ENCODE measurements around the gene AP5Z1.
"Not testable (repeated sequence)": the region's sequence is repeated elsewhere in the genome, so short reads cannot be mapped to it uniquely, and the experiment has no call there.

AP5Z1 gene

DNA sequence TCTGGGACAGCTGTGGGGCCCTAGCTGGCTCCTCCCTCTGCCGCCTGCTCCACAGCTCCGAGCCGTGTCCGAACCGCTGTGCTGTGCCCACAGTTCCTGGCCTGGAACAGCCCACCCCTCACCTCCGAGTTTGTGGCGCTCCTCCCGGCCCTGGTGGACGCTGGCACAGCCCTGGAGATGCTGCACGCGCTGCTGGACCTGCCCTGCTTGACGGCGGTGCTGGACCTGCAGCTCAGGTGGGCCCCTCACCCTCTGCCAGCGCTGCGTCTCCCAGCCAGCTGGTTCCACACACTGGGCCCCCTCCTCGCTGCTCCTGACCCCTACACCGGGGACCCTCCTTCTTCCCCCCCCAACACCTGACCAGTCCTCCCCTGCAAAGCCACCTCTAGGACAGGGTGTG lies 12.1 kb downstream of the AP5Z1 start:
- no peak for FAIRE-seq
- no peak for DNase-seq (ENCODE audit: insufficient read length, low spot score)

DNA sequence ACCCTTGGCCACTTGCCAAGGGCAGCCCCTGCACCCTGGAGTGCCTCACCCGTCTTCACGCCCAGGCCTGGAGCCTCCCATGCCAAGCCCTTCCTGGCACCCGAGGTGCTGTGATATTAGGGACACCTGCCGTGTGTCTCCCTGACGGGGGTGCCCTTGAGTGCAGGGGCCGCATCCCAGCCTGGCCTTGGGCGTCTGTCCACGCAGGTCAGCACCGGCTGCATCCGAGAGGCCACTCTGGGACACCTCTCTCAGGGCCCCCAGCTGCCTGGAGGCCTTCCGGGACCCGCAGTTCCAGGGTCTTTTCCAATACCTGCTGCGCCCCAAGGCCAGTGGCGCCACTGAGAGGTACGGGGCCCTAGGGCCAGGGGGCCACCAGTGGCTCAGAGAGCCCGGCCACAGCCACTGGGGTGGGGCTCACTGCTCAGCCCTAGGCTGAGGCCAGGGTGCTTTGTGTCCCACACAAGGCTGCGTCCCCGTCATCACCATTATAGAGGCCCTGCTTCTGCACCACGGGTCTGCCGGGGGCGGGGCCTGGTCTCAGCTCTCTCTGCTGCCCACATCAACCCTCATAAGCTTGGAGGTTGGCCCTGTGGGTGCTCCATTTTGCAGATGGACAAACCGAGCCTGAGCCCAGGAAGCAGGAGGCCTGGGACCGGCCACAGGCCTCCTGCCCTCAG lies 12.7 kb downstream of the AP5Z1 start:
- no peak for DNase-seq (ENCODE audit: insufficient read length, low spot score)
- FAIRE-seq: no peak

DNA sequence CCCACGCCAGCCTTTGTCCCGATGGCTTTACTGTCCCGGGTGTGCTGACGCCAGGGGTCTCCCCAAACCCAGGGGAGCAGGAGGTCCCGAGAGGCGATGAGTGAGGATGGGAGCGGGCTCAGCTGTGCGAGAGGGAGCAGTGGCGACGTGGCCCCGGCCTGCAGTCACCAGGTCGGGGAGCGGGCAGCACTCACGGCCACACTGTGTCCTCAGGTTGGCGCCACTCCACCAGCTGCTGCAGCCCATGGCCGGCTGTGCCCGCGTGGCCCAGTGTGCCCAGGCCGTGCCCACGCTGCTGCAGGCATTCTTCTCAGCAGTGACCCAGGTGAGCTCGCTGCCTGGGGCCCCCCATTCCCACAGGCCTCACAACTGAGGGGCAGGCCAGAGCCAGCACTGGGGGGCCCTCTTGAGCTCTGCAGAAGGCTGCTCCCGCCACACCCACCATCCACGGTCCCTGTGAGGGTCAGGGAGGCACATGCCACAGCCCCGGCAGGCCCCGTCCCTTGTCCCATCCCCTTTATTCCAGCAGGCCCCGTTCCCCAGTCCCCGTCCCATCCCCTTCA lies 13.3 kb downstream of the AP5Z1 start:
- DNase-seq (ENCODE audit: insufficient read length, low spot score) (no peak), FAIRE-seq (no peak)

DNA sequence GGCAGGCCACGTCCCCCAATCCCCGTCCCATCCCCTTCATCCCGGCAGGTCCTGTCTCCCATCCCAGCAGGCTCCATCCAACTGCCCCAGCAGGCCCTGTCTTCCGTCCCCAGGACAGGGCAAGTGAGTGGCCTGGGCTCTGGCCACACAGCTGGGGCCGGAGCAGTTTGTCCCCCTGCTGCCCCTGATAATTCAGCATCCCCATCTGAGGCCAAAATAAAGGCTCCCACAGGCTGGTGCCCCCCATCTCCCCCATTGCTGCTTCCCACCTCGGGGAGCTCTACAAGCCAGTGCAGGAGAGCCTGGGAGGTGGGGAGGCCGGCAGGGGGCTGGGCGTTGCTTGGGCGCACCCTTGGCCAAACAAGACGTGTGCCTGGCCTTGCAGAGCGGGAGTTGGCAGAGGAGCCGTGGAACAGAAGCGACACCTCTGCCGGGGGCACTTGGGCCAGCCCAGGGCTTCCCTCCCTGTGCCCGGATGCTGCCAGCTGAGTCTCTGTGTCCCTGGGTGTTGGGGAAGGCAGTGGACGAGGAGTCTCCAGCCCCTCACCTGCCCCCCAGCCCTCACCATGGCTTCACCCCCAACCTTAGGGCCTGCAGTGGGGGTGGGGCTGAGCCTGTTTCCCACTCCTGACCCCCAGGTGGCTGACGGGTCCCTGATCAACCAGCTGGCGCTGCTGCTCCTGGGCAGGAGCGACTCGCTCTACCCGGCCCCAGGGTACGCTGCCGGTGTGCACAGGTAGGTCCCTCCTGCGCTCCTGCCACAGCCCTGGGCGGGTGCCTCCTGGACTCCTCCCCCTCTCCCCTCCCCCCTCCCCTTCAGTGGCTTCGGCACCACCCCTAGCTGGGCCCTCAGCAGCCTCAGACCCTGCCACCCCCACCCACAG lies 14.0 kb downstream of the AP5Z1 start:
- DNase-seq (ENCODE audit: insufficient read length, low spot score): no peak
- no peak for FAIRE-seq

DNA sequence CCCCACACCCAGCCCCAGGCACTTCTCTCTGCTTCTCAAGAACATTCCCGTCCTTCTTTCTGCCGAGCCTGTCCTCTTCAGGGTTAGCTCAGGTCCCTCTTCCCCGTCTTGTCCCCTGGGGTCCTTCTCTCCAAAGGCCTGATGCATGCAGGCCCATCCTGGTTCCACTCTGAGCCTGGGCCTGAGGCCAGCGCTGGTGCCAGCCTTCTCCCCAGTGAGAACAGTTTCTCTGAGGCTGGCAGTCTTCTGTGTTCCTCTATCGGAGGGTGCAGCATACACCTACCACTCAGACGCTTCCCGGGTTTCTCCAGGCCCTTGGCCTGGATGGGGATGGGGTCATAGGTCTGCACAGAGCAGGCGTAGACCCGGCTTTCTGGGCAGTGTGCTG lies 14.6 kb downstream of the AP5Z1 start:
- no peak for FAIRE-seq
- DNase-seq (ENCODE audit: insufficient read length, low spot score): no peak

DNA sequence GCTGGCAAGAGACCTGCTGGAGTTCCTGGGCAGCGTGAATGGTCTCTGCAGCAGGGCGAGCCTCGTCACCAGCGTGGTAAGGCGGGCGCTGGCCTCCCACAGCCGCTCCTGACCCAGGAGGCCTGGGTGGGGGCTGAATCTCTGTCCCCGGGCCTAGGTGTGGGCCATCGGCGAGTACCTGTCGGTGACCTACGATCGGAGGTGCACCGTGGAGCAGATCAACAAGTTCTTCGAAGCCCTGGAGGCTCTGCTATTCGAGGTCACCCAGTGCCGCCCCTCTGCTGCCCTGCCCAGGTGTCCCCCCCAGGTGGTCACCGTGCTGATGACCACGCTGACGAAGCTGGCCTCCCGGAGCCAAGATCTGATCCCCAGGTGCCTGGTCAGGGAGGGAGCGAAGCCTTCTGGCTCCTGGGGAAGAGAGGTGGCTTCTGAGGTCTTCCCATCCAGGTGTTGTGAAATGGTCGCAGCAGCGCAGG lies 15.1 kb downstream of the AP5Z1 start:
- DNase-seq (ENCODE audit: insufficient read length, low spot score) (no peak), FAIRE-seq (no peak)

DNA sequence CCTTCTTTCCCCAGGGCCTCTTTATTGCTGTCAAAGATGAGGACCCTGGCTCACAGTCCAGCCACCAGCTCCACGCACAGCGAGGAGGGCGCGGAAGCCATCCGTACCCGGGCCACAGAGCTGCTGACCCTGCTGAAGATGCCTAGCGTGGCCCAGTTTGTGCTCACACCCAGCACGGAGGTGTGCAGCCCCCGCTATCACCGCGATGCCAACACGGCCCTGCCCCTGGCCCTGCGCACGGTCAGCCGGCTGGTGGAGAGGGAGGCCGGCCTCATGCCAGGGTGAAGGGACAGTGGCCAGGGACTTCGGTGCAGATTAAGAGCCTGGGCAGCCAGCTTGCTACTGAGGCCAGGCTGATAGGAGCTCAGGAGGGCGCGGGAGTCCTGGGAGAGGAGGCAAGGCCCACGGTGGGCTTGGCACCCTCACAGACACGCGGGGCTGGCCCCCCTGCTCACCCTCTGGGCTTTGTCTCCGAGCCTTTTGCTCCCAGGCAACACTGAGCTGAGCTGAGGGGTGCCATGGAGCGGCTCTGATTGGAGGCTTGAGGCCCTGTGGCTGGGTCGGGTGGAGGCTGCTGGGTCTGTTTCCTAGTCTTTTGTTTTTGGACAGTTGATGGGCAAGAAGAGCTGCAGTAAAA lies 15.8 kb downstream of the AP5Z1 start:
- no peak for DNase-seq (ENCODE audit: insufficient read length, low spot score)
- FAIRE-seq: no peak

DNA sequence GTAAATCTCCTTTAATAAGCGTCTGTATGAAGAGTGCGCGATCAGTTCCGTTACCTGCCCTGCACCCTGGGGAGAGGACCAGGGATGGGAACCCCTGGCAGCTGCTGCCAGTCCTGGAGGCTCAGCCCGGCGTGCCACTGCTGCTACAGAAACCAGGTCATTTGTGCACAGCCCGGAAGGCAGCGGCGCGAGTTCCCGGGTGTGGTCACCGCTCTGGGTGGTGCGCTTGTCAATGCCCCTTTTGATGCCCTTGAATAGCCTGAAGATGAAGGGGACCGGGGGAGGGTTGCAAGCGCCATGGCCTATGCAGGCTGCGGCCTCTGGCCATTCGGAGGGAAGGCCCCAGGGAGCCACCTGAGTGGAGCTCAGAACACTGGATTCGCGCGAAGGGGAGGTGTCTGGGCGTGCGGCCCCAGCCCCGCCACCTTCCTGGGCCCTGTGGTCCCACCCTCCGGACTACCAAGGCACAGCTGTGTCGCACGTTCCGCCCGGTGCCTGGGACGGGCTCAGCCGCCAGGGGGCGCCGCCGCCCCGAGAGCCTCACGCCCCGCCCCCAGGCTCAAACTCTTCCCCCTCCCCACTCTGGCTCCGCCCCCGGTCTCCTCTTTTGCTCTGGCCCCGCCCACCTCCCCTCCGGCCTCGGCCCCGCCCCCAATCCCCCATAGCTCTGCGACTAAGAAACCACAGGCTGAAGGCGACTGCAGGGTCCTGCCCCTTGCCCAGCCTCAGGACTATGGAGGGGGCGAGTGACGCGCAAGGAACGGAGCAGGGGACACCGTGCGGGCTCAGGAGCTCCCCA lies 16.5 kb downstream of the AP5Z1 start:
- DNase-seq (ENCODE audit: insufficient read length, low spot score): peak; percentile 61
- no peak for FAIRE-seq

DNA sequence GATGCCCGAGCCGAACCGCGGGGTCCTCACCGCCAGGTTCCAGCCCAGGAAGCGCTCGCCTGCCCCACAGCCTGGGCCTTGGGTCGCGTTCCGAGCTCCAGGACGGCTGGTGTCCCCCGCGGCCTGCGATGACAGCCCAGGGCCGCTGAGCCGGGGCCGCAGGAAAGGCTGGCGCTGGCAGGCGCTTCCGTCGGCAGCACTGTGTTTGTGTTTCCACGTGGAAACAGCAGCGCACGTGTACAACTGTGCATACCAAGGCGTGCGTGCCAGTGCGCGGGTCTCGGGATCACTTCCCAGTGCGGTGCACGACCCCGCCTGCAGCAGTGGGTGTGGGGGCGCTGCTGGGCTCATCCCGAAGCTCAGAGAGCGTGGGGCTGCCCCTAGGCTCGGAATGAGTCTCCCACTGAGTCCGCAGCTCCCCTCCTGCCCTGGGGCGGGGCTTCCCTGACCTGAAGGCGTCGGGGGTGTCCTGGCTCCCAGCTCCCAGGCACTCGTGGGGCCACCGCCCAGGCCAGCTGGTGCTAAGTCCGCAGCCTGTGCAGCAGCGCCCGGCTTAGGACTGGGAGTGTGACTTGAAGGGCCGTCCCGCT lies 17.2 kb downstream of the AP5Z1 start:
- FAIRE-seq (no peak), DNase-seq (ENCODE audit: insufficient read length, low spot score) (no peak)

DNA sequence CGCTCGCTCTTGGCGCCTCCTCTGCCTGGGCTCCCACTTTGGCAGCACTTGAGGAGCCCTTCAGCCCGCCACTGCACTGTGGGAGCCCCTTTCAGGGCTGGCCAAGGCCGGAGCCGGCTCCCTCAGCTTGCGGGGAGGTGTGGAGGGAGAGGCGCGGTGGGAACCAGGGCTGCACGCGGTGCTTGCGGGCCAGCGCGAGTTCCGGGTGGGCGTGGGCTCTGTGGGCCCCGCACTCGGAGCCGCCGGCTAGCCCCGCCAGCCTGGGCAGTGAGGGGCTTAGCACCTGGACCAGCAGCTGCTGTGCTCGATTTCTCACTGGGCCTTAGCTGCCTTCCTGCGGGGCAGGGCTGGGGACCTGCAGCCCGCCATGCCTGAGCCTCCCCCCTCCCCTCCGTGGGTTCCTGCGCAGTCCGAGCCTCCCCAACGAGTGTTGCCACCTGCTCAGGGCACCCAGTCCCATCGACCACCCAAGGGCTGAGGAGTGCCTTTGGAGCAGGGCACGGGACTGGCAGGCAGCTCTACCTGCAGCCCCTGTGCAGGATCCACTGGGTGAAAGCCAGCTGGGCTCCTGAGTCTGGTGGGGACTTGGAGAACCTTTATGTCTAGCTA lies 18.1 kb downstream of the AP5Z1 start:
- not testable (repeated sequence) for DNase-seq (ENCODE audit: insufficient read length, low spot score); FAIRE-seq

DNA sequence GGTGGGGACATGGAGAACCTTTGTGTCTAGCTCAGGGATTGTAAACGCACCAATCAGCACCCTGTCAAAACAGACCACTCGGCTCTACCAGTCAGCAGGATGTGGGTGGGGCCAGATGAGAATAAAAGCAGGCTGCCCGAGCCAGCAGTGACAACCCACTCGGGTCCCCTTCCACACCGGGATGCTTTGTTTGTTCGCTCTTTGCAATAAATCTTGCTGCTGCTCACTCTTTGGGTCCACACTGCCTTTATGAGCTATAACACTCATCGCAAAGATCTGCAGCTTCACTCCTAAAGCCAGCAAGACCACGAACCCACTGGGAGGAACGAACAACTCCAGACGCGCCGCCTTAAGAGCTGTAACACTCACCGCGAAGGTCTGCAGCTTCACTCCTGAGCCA lies 18.7 kb downstream of the AP5Z1 start:
- not testable (repeated sequence) for DNase-seq (ENCODE audit: insufficient read length, low spot score); FAIRE-seq

DNA sequence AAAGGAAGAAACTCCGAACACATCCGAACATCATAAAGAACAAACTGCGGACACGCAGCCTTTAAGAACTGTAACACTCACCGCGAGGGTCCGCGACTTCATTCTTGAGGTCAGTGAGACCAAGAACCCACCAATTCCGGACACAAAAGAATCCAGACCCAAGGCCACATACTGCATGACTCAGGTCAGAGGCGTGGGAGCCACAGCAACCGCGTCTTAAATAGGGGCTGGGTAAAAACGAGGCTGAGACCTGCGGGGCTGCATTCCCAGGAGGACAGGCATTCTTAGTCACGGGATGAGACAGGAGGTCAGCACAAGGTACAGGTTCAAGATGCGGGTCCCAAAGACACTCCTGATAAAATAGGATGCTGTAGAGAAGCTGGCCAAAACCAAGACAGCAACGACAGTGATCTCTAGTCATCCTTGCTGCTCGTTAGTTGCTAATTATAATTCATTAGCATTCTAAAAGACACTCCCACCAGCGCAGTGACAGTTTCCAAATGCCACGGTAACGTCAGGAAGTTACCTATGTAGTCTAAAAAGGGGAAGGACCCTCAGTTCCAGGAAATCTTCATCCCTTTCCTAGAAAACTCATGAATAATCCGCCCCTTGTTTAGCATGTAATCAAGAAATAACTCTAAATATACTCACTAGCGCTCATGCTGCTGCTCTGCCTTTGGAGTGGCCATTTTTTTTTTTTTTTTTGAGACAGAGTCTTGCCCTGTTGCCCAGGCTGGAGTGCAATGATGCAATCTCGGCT lies 19.3 kb downstream of the AP5Z1 start:
- FAIRE-seq: no peak

DNA sequence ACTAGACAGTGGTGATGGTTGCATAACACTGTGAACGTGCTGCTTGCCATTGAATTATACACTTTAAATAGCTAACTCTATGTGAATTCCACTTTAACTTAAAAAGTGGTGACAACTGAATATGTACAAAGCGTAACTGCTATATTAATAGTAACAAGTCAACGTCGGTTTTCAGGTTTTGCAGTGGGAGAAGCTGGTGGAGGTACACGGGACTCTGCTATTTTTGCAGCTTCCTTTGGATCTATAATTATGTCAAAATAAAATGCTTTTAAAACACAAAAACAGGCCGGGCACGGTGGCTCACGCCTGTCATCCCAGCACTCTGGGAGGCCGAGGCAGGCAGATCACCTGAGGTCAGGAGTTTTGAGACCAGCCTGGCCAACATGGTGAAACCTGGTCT lies 21.0 kb downstream of the AP5Z1 start:
- FAIRE-seq: no peak
- no peak for DNase-seq (ENCODE audit: insufficient read length, low spot score)

More for the DNA sequence above, 19.3 kb downstream of the AP5Z1 start:
- DNase-seq (ENCODE audit: insufficient read length, low spot score): no peak

DNA sequence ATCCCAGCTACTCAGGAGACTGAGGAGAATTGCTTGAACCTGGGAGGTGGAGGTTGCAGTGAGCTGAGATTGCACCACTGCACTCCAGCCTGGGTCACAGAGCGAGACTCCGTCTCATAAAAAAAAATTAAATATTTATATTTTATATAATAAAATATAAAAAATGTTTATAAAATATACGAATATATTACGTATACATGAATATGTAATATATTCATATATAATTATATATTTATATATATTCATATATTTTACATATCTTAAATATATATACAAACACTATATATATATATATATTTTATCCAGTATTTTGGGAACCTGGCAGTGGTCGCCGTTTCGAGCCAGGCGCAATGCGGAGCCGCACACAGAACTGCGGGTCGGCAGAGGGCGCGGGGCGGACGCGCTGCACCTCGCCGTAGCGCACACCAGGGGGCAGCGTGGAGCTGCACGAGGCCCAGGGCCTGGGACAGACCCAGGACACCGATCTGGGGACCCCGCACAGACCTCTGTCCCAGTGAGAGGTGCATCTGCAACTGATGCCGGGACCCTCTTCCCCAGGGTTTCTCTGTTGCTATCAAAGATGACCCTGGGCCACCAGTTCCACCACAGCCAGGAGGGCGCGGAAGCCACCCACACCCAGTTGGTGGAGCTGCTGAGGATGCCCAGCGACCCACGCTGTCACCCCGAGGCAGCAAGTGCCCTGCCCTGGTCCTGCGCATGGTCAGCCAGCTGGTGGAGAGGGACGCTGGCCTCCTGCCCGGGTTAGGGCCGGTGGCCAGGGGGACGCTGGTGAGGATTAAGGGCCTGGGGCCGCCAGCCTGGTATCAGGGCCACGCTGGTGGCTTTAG lies 22.7 kb downstream of the AP5Z1 start:
- FAIRE-seq (no peak), DNase-seq (ENCODE audit: insufficient read length, low spot score) (peak; percentile 97)

DNA sequence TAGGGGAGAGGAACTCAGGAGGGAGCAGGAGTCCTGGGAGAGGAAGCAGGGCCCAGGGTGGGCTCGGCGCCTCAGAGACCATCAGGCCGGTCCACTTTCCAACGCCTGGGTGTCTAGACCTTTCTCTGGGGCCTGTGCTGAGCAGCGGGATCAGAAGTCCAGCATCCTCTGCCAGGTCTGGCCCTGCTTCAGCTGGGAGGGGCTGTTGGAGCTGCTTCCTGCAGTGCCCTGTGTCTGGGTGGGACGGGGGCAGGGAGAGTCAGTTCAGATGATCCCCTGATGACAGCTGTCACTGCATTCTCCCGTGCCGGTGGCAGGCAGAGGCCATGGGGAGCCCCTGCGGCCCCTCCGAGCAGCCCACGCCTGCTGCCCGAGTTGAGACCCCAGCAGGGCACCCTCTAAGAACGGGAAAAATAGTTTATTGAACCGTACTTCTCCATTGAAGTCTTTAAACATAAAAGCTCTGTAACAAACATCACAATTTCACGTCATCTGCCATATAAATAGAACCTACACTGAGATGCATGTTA lies 23.3 kb downstream of the AP5Z1 start:
- FAIRE-seq (no peak), DNase-seq (ENCODE audit: insufficient read length, low spot score) (no peak)

DNA sequence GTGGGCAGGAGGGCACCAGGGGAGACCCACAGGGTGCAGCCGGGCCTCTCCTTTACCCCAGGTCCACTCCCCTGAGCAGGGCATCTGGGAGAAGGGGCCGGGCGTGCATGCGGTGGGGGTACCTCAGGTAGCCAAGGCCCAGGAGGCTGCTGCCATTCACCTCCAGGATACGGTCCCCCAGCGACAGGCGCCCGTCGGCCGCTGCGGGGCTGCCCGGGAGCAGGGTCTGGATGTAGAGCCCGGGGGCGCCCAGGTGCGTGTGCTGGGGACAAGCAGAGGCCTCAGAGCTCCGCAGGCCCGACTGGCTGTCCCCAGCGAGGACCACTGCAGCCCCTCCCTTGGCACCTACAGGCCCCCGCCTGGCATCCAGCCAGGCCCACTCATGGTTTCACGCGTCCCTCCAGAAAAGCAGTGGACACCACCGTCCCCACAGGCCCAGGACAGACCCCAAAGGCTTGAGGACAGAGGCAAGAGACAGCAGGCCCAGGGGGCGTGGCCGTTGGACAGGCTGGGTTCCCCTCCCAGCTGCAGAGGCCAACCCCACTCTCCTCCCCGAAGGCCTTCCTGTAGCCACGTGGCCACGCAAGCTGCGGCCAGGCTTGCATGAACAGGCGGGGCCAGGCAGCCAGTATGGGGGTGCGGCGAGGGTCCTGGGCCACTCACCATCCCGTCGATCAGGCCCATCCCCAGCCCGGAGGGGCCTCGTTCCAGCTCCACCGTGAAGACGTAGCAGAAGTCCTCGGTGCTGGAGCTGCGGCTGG lies 24.3 kb downstream of the AP5Z1 start:
- no peak for DNase-seq (ENCODE audit: insufficient read length, low spot score)
- FAIRE-seq: no peak

DNA sequence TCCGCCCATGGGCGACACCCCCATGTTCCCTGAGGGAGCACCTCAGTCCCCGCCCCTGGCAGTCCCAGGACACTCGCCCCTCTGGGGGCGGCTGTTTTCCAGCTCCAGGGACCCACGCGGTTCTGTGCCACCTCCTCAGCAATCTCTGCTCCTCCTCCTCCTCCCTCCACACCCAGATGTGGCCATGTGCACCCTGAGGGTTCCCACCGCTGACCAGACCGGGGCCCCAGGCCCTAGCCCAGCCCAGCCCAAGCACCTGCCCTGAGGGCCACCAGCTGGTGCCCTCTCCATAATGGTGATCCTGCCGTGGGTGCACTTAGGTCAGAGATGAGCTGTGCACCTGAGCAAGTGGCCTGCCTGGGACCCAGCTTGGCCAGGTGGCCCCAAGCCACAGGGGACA lies 25.1 kb downstream of the AP5Z1 start:
- FAIRE-seq (no peak), DNase-seq (ENCODE audit: insufficient read length, low spot score) (no peak)

All from GM19239 (cell line).